Nucleus accumbens (tissue), 56 donors: ENCODE data around the gene TNFAIP2.

Experiments used
- DNase-seq, 56 donors: peaks; one replicate each; lab custom pipeline; 2025; lab: John Stamatoyannopoulos, UW

Gene TNFAIP2

GRCh38 chr14:103121121-103121845 lies 2.0 kb upstream of the TNFAIP2 start:
- DNase-seq = peak in 4 of 56 donors; percentile 44 to 52 (median 46)

GRCh38 chr14:103121846-103122584 lies 1.2 kb upstream of the TNFAIP2 start:
- peak in 2 of 56 donors; percentile 18 to 52 for DNase-seq

GRCh38 chr14:103122585-103122946 lies 695 bp upstream of the TNFAIP2 start:
- no peak for DNase-seq

- DNase-seq = no peak
These were observed 606 bp downstream of the TNFAIP2 start for GRCh38 chr14:103123634-103124500.

GRCh38 chr14:103124501-103125001 lies 1.3 kb downstream of the TNFAIP2 start:
- DNase-seq = no peak

GRCh38 chr14:103125098-103126070 lies 2.1 kb downstream of the TNFAIP2 start:
- DNase-seq = no peak

- no peak for DNase-seq
These were observed 3.0 kb downstream of the TNFAIP2 start for GRCh38 chr14:103126088-103126872.

GRCh38 chr14:103126873-103127304 lies 3.6 kb downstream of the TNFAIP2 start:
- peak in 21 of 56 donors; percentile 15 to 56 (median 35) for DNase-seq

- no peak for DNase-seq
These were observed 4.1 kb downstream of the TNFAIP2 start for GRCh38 chr14:103127356-103127755.

- no peak for DNase-seq
These were observed 4.8 kb downstream of the TNFAIP2 start for GRCh38 chr14:103127861-103128598.

GRCh38 chr14:103128631-103129300 lies 5.5 kb downstream of the TNFAIP2 start:
- DNase-seq = peak in 16 of 56 donors; percentile 17 to 76 (median 40)

GRCh38 chr14:103129301-103130016 lies 6.2 kb downstream of the TNFAIP2 start:
- DNase-seq = no peak

- no peak for DNase-seq
These were observed 6.9 kb downstream of the TNFAIP2 start for GRCh38 chr14:103130017-103130764.

GRCh38 chr14:103130965-103131364 lies 7.7 kb downstream of the TNFAIP2 start:
- DNase-seq = no peak

GRCh38 chr14:103131580-103131979 lies 8.3 kb downstream of the TNFAIP2 start:
- no peak for DNase-seq
